ENCODE measurements around the gene SPEN. TPM values are rescaled to one million over a fixed set of nuclear protein-coding genes. Genes with fewer than 3 reads are reported as not detected.
"Not testable (repeated sequence)": the region's sequence is repeated elsewhere in the genome, so short reads cannot be mapped to it uniquely, and the experiment has no call there.

Gene SPEN
- total RNA-seq, 4 donors from 2014 or later: 44.0 to 83.3 (median 67.1) TPM

DNA sequence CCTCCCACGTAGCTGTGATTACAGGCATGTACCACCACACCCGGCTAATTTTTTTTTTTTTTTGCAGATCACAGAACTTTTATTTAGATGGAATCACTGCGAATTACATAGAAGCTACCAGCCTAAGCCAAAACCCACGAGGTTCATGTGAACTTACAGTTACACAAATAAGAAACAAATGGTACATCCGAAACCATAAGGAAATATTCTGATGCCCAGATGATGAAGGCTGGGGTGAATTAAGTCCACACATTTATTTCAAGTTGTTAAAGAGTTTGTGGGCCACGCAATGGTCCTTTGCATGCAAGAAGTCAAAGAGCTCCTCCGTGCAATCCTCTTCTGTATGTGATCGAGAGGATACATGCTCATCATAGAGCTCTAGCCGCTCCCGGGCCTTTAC, 40.4 kb upstream of the SPEN start:
- TF ChIP-seq, protein P1, sequence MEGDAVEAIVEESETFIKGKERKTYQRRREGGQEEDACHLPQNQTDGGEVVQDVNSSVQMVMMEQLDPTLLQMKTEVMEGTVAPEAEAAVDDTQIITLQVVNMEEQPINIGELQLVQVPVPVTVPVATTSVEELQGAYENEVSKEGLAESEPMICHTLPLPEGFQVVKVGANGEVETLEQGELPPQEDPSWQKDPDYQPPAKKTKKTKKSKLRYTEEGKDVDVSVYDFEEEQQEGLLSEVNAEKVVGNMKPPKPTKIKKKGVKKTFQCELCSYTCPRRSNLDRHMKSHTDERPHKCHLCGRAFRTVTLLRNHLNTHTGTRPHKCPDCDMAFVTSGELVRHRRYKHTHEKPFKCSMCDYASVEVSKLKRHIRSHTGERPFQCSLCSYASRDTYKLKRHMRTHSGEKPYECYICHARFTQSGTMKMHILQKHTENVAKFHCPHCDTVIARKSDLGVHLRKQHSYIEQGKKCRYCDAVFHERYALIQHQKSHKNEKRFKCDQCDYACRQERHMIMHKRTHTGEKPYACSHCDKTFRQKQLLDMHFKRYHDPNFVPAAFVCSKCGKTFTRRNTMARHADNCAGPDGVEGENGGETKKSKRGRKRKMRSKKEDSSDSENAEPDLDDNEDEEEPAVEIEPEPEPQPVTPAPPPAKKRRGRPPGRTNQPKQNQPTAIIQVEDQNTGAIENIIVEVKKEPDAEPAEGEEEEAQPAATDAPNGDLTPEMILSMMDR (IDR thresholded peaks at IDR 0.05; ENCODE audit: low read depth): no peak

DNA sequence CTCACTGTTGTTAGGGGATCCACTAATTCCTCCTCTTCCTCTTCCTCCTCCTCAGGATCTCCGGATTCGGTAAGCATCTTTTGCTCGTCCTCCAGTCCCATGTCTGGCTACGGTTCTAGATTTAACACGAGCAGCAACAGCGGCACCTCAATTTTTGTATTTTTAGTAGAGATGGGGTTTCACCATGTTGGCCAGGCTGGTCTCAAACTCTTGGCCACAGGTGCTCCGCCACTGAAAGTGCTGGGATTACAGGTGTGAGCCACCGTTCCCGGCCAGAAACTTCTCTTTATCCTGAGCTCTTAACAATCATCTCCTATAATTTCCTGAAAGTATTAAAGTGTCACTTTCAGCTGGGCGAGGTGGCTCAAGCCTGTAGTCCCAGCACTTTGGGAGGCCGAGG, 40.0 kb upstream of the SPEN start, which contains the start of gene UQCRHL:
Gene UQCRHL, minus strand, starts transcription at position 101 of the 400 bp plus-strand sequence. Its CDS starts 0 bp downstream, at position 101.
- TF ChIP-seq, protein P1 (IDR thresholded peaks at IDR 0.05; ENCODE audit: low read depth): not testable (repeated sequence)

DNA sequence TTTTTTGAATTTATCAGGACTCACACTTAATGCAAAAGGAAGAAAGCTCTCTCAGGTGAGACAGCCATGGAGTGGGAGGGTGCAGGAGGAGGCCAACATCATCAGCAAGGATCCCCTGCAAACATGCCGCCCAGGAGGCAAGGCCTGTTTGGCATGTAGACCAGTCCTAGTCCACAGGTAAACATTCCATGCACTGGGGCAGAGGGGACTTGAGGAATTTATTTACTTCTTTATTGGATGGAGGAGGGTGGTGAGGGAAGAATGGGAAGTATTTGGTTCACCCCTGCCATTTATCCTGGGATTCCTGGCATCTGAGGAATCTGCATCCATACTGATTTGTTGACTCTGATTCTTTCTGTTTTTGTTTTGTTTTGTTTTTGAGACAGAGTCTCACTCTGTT, 38.6 kb upstream of the SPEN start:
- TF ChIP-seq, protein P1 (IDR thresholded peaks at IDR 0.05; ENCODE audit: low read depth): no peak

DNA sequence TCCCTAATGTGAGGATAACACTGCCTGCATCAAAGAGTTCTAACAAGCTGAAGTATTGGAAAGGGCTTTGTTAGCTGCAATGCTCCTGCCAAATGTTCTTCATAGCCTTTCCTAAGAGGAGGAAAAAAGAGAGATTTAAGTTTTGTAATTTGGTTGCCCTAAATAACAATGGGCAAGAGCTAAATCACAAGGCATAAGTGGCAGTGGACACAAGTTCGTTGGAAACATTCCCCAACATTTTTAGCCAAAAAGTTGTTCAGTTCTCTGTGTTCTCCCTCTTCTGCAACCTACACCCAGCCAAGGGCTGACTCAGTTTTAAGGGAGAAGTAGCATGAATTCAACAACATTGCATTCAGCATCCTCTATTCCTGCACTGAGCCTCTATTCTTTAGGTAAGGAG, 37.4 kb upstream of the SPEN start:
- TF ChIP-seq, protein P1 (IDR thresholded peaks at IDR 0.05; ENCODE audit: low read depth): no peak

DNA sequence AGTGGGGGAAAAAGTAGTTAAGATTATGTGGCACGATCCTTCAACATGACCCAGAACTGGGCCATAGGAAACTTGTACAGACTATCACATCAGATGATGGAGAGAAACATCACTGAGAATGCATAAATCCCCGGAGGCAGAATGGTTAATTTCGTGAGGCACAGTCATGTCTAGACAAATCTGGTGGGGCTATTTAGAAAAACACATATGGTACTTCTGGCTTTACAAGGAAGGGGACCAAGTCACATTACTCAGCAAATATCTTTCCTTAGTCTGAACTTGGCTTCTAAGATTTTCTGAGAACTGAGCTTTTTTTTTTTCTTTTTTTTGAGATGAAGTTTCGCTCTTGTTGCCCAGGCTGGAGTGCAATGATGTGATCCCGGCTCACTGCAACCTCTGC, 30.8 kb upstream of the SPEN start:
- TF ChIP-seq, protein P1 (IDR thresholded peaks at IDR 0.05; ENCODE audit: low read depth): no peak

DNA sequence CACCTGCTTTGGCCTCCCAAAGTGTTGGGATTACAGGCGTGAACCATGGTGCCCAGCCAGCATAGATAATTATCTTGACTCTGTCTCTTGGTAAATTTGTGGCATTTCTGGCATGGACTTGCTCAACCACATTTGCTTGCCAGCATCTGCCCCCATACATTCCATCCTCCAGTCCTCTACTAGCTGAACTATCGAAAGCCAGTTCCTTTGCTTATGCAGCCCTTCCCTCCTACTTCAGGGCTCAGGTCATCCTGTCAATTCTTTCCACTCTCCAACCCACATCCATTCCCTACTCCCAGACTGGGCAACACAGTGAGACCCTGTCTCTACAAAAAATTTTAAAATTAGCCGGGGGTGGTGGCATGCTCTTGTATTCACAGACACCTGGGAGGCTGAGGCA, 27.0 kb upstream of the SPEN start:
- TF ChIP-seq, protein P1 (IDR thresholded peaks at IDR 0.05; ENCODE audit: low read depth): no peak

DNA sequence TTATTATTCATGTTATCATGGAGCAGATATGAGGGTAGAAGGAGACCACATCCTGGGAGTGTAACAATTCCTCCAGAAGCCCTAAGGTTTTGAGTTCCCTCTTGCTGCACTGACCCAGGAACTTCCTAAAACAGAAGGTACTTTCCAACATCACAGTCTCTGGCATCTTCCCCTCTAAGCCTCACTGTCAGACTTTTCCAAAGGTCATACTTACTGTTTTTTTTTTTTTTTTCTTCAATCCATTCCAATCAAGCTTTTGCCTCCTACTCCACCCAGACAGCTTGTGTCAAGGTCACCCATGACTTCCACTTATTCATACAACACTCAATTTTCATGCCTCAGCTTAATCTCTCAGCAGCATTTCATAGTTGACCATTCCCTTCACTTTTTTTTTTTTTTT, 21.7 kb upstream of the SPEN start:
- TF ChIP-seq, protein P1 (IDR thresholded peaks at IDR 0.05; ENCODE audit: low read depth): no peak

Data from subcutaneous adipose tissue (tissue), 4 donors.